Adrenal gland (tissue), 5 donors: ENCODE results near the gene KCNK5.

Experiments used
- CTCF ChIP-seq, 6 experiments: fragments of 450-650 bp in 4 of 6; fragments of 200-600 bp in 2 of 6; sonication (generic) in 1 of 6; IDR thresholded peaks; 1 replicate in 5 of 6; 2 replicates in 1 of 6; pipeline versions ENCODE4 v1.5.1 to v1.8.0; 2016 to 2021; ENCODE audit warnings: antibody characterized with exemption in 6 of 6, mild to moderate bottlenecking in 2 of 6, moderate library complexity in 1 of 6
- POLR2A ChIP-seq, 2 donors: fragments of 450-650 bp; IDR thresholded peaks; one replicate each; pipeline ENCODE4 v1.6.1; 2017; ENCODE audit warnings: antibody characterized with exemption in 2 of 2, mild to moderate bottlenecking in 2 of 2, moderate library complexity in 1 of 2
- donor health status: DM: no; HTN: no; CAD: no.

DNA sequence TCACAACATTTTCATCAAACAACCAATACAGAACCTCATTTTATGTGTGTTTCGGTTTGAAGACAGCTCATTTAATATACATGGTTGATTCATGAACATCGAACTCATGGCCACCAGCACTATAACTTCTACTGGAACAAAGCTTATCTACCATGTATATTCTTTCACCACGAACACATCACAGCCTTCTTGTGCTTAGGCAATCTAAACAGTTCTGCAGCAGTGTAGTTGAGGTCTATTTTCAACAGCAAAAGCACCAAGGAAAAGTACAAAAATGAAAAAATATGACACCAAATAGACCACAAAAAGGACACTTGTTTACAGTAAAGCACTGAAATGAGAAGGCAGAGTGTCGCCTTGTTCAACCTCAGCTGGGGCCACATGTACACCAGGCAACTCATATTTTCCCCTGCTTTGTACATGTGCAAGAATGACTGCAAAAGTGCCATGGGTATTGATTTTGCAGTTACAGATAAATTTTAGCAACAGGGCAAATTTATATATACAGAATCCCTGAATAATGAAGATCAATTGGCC is 25.8 kb upstream of the KCNK5 start:
- TF ChIP-seq CTCF (IDR thresholded peaks at IDR 0.05) (no peak), POLR2A (IDR thresholded peaks at IDR 0.05) (no peak)
